ENCODE measurements around the gene MIER3. TPM values are rescaled to one million over a fixed set of nuclear protein-coding genes. Genes with fewer than 3 reads are reported as not detected.

MIER3 gene
- total RNA-seq: 5.5 TPM

GRCh38 chr5:56951946-56952691, at the start of gene MIER3:
TSS of gene MIER3 (minus strand) at chr5:56952123. CDS start at chr5:56952102, 21 bp downstream.
- Histone ChIP-seq H3K27ac (peak within 1 kb of the TSS; percentile 87 to 92), H3K4me3 (peak within 1 kb of the TSS; percentile 82 to 98), H3K27me3 (no peaks in the 10 kb centered on the region), H3K9me3 (no peaks in the 10 kb centered on the region), H3K36me3 (peaks cover 0 to 4% of the 10 kb centered on the region in 2 donors), H3K4me1 (peaks cover 0 to 2% of the 10 kb centered on the region in 2 donors)
- DNase-seq (ENCODE audit: low spot score in 2 of 2): peak; percentile 12 to 87
- TF ChIP-seq CTCF (IDR thresholded peaks at IDR 0.05): no peak
- intact Hi-C loops (cut with DNase I): loop anchor here (1.0 to 10.0 kb wide), 5 partner anchors 43 to 1513 kb away; partner anchors contain the start of genes MAP3K1, PLK2 and SETD9

- intact Hi-C loops (cut with DNase I): no loop called here
- Histone ChIP-seq H3K36me3 (no peaks in the 10 kb centered on the region), H3K9me3 (no peaks in the 10 kb centered on the region), H3K27me3 (no peaks in the 10 kb centered on the region), H3K4me3 (no peak overlapping the region), H3K27ac (no peak overlapping the region), H3K4me1 (no peaks in the 10 kb centered on the region)
- DNase-seq (ENCODE audit: low spot score in 2 of 2): no peak
- no peak for TF ChIP-seq CTCF (IDR thresholded peaks at IDR 0.05)
These were observed 43.7 kb upstream of the MIER3 start for GRCh38 chr5:56995596-56995995.

- TF ChIP-seq CTCF (IDR thresholded peaks at IDR 0.05): no peak
- no peaks in the 10 kb centered on the region for H3K36me3 ChIP-seq
- H3K27me3 ChIP-seq: no peaks in the 10 kb centered on the region
- H3K4me1 ChIP-seq: no peaks in the 10 kb centered on the region
- no peak overlapping the region for H3K27ac ChIP-seq
- H3K4me3 ChIP-seq: no peak overlapping the region
- no peak for DNase-seq (ENCODE audit: low spot score in 2 of 2)
- H3K9me3 ChIP-seq: no peaks in the 10 kb centered on the region
- intact Hi-C loops (cut with DNase I): no loop called here
These were observed 41.3 kb upstream of the MIER3 start for GRCh38 chr5:56993241-56993640.

- Histone ChIP-seq H3K4me3 (no peak overlapping the region), H3K27me3 (no peaks in the 10 kb centered on the region), H3K4me1 (no peaks in the 10 kb centered on the region), H3K27ac (no peak overlapping the region), H3K9me3 (no peaks in the 10 kb centered on the region), H3K36me3 (no peaks in the 10 kb centered on the region)
- TF ChIP-seq CTCF (IDR thresholded peaks at IDR 0.05): no peak
- intact Hi-C loops (cut with DNase I): no loop called here
- no peak for DNase-seq (ENCODE audit: low spot score in 2 of 2)
These were observed 37.8 kb upstream of the MIER3 start for GRCh38 chr5:56989676-56990075.

GRCh38 chr5:56988490-56988889, 36.6 kb upstream of the MIER3 start:
- Histone ChIP-seq H3K9me3 (no peaks in the 10 kb centered on the region), H3K27ac (no peak overlapping the region), H3K36me3 (no peaks in the 10 kb centered on the region), H3K4me3 (no peak overlapping the region), H3K27me3 (no peaks in the 10 kb centered on the region), H3K4me1 (no peaks in the 10 kb centered on the region)
- no peak for DNase-seq (ENCODE audit: low spot score in 2 of 2)
- intact Hi-C loops (cut with DNase I): no loop called here
- no peak for TF ChIP-seq CTCF (IDR thresholded peaks at IDR 0.05)
